ENCODE results near the gene GLCCI1. TPM values are rescaled to one million over a fixed set of nuclear protein-coding genes. Genes with fewer than 3 reads are reported as not detected.

The GLCCI1 gene
- total and polyA plus RNA-seq, 4 donors: 2.1 to 12.0 (median 8.0) TPM

DNA sequence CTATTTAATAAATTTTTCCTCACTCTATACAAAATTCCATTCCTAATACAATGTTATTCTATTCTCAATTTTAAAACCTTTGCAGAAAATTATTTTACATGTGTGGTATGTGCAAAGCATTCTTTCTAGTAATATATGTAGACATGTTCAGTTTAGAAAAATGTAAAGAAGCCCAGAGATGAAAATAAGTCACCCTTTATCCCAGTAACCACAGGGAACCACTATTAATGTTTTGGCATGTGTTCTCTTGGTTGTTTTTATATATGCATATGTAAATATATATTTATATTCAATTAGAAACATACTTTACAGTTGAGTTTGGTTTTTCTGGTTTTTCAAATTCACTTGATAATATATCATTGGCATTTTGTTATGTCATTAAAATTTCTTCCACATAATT is 14.8 kb upstream of the GLCCI1 start:
- ATAC-seq (ENCODE audit: low FRiP score) (no peak), DNase-seq (no peak)
- H3K9me3 ChIP-seq (ENCODE audit: control insufficient read depth, low read length): no peaks in the 10 kb centered on the region
- H3K27ac ChIP-seq (ENCODE audit: low read depth in 1 of 2, low read length in 2 of 2): no peak overlapping the region
- intact Hi-C loops (cut with DNase I): no loop called here
- H3K27me3 ChIP-seq (ENCODE audit: control insufficient read depth in 1 of 2, insufficient read depth in 2 of 2, low read length in 1 of 2): no peaks in the 10 kb centered on the region
- H3K4me3 ChIP-seq (ENCODE audit: low read length in 2 of 2): no peak overlapping the region
- H3K36me3 ChIP-seq (ENCODE audit: control insufficient read depth in 1 of 2, insufficient read depth in 2 of 2, low read length in 1 of 2): no peaks in the 10 kb centered on the region
- no peaks in the 10 kb centered on the region for H3K4me1 ChIP-seq (ENCODE audit: control insufficient read depth in 1 of 2, insufficient read depth in 2 of 2, low read length in 2 of 2)

DNA sequence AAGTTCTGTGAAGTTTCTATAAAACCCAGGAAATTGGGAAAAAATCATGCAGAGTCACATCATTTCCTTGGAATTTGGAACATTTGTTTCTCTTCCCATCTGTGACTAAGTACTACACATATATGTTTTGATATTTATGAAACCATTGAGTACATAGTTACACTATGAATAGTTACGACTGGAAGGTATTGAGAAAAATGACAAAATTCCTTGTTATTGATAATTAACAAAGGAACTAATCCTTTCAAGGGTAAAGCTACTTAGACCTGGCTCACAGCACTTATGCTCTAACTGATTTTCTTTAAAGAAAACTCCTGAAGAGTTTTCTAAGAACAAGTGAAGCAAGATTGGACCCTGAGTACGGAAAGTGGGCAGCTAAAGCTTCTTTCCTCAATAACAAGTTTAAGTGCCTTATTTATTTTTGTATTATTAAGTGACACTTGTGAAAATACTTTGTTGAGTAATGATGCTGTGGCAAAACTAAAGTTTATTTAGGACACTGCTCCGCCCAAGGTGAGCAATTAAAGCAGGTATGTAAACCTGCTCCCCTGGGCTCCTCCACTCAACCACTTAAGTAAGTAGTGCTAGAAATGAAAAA is 12.0 kb upstream of the GLCCI1 start:
- no peak for ATAC-seq (ENCODE audit: low FRiP score)
- 76 to 82% methylated on average over 3 of the region's 3 CpGs for WGBS, 2 donors

GRCh38 chr7:7957513-7957912 is 11.1 kb upstream of the GLCCI1 start:
- H3K36me3 ChIP-seq (ENCODE audit: control insufficient read depth in 1 of 2, insufficient read depth in 2 of 2, low read length in 1 of 2): no peaks in the 10 kb centered on the region
- intact Hi-C loops (cut with DNase I): no loop called here
- H3K27ac ChIP-seq (ENCODE audit: low read depth in 1 of 2, low read length in 2 of 2): no peak overlapping the region
- ATAC-seq (ENCODE audit: low FRiP score) (no peak), DNase-seq (no peak)
- H3K4me3 ChIP-seq (ENCODE audit: low read length in 2 of 2): no peak overlapping the region
- WGBS, 2 donors: 92 to 95% methylated on average over 2 of the region's 2 CpGs
- no peaks in the 10 kb centered on the region for H3K4me1 ChIP-seq (ENCODE audit: control insufficient read depth in 1 of 2, insufficient read depth in 2 of 2, low read length in 2 of 2)
- H3K9me3 ChIP-seq (ENCODE audit: control insufficient read depth, low read length): no peaks in the 10 kb centered on the region
- H3K27me3 ChIP-seq (ENCODE audit: control insufficient read depth in 1 of 2, insufficient read depth in 2 of 2, low read length in 1 of 2): no peaks in the 10 kb centered on the region

More for the DNA sequence above, 12.0 kb upstream of the GLCCI1 start:
- intact Hi-C loops (cut with DNase I): no loop called here
- no peaks in the 10 kb centered on the region for H3K4me1 ChIP-seq (ENCODE audit: control insufficient read depth in 1 of 2, insufficient read depth in 2 of 2, low read length in 2 of 2)
- no peaks in the 10 kb centered on the region for H3K9me3 ChIP-seq (ENCODE audit: control insufficient read depth, low read length)
- no peak overlapping the region for H3K4me3 ChIP-seq (ENCODE audit: low read length in 2 of 2)
- no peak for DNase-seq
- no peaks in the 10 kb centered on the region for H3K36me3 ChIP-seq (ENCODE audit: control insufficient read depth in 1 of 2, insufficient read depth in 2 of 2, low read length in 1 of 2)
- no peak overlapping the region for H3K27ac ChIP-seq (ENCODE audit: low read depth in 1 of 2, low read length in 2 of 2)
- H3K27me3 ChIP-seq (ENCODE audit: control insufficient read depth in 1 of 2, insufficient read depth in 2 of 2, low read length in 1 of 2): no peaks in the 10 kb centered on the region

DNA sequence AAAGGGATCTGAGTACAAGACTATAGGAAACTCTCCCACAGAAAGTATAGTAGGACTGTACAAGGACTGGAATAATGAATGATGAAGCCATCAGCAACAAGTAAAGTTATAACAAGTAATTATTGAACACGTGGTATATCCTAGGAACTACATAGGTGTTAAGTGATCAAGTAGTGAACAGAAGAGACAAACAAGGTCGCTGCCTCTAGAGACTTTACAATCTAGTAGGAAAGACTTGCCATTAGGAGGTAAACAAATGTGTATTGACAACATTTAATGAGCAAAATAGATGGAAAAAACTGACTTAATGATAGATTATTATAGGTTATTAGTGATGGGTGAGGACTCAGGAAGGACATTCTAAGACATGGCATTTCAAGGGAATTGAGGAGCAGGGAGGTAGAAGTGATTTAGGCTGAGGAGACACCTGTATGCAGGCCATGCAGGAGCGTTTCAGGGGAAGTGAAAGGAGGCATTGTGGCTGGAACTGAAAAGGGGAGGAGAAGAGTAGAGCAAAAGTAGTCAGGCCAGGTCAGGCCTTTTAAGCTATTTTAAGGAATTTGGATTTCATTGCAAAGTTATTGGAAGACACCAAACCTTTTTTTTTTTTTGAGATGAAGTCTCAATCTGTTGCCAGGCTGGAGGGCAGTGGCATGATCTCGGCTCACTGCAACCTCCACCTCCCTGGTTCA is 8.5 kb upstream of the GLCCI1 start:
- no peaks in the 10 kb centered on the region for H3K9me3 ChIP-seq (ENCODE audit: control insufficient read depth, low read length)
- no peak for DNase-seq
- H3K27ac ChIP-seq (ENCODE audit: low read depth in 1 of 2, low read length in 2 of 2): no peak overlapping the region
- H3K4me1 ChIP-seq (ENCODE audit: control insufficient read depth in 1 of 2, insufficient read depth in 2 of 2, low read length in 2 of 2): no peaks in the 10 kb centered on the region
- no peaks in the 10 kb centered on the region for H3K36me3 ChIP-seq (ENCODE audit: control insufficient read depth in 1 of 2, insufficient read depth in 2 of 2, low read length in 1 of 2)
- no peak for ATAC-seq (ENCODE audit: low FRiP score)
- 94 to 96% methylated on average over 4 of the region's 4 CpGs for WGBS, 2 donors
- no peak overlapping the region for H3K4me3 ChIP-seq (ENCODE audit: low read length in 2 of 2)
- H3K27me3 ChIP-seq (ENCODE audit: control insufficient read depth in 1 of 2, insufficient read depth in 2 of 2, low read length in 1 of 2): no peaks in the 10 kb centered on the region
- intact Hi-C loops (cut with DNase I): loop anchor here in 1 of 2 donors (10.0 kb wide), 2 partner anchors 275 to 775 kb away; partner anchors contain the start of gene C1GALT1

DNA sequence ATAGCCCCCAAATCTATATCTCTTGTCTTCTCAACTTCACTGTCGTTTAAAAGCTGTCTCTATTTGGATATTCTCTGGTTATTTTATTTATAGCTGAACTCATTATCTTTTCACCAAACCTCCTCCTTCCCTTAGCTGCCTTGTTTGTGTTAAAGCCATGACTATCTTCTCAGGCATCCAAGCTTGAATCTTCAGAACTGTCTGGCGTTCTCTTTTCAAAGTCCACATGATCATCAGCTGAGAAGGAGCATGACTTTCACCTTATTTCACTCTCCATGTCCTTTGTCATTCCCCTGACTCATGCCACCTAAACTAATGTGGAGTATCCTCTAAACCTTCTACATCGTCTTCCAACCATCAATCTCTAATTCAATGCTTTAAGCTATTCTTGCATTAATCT is 5.7 kb upstream of the GLCCI1 start:
- Histone ChIP-seq H3K36me3 (ENCODE audit: control insufficient read depth in 1 of 2, insufficient read depth in 2 of 2, low read length in 1 of 2) (no peaks in the 10 kb centered on the region), H3K27me3 (ENCODE audit: control insufficient read depth in 1 of 2, insufficient read depth in 2 of 2, low read length in 1 of 2) (no peaks in the 10 kb centered on the region), H3K4me1 (ENCODE audit: control insufficient read depth in 1 of 2, insufficient read depth in 2 of 2, low read length in 2 of 2) (no peaks in the 10 kb centered on the region), H3K27ac (ENCODE audit: low read depth in 1 of 2, low read length in 2 of 2) (no peak overlapping the region), H3K9me3 (ENCODE audit: control insufficient read depth, low read length) (no peaks in the 10 kb centered on the region), H3K4me3 (ENCODE audit: low read length in 2 of 2) (no peak overlapping the region)
- DNase-seq: no peak
- ATAC-seq (ENCODE audit: low FRiP score): no peak
- intact Hi-C loops (cut with DNase I): loop anchor here in 1 of 2 donors (10.0 kb wide), 2 partner anchors 278 to 778 kb away; partner anchors contain the start of gene C1GALT1
- 89 to 92% methylated on average over 3 of the region's 3 CpGs for WGBS, 2 donors

- intact Hi-C loops (cut with DNase I): loop anchor here in 1 of 2 donors (10.0 kb wide), 2 partner anchors 279 to 779 kb away; partner anchors contain the start of gene C1GALT1
- DNase-seq (no peak), ATAC-seq (ENCODE audit: low FRiP score) (no peak)
- no peaks in the 10 kb centered on the region for H3K9me3 ChIP-seq (ENCODE audit: control insufficient read depth, low read length)
- H3K4me3 ChIP-seq (ENCODE audit: low read length in 2 of 2): no peak overlapping the region
- H3K36me3 ChIP-seq (ENCODE audit: control insufficient read depth in 1 of 2, insufficient read depth in 2 of 2, low read length in 1 of 2): no peaks in the 10 kb centered on the region
- WGBS, 2 donors: 96 to 98% methylated on average over 2 of the region's 2 CpGs
- H3K27ac ChIP-seq (ENCODE audit: low read depth in 1 of 2, low read length in 2 of 2): no peak overlapping the region
- H3K4me1 ChIP-seq (ENCODE audit: control insufficient read depth in 1 of 2, insufficient read depth in 2 of 2, low read length in 2 of 2): no peaks in the 10 kb centered on the region
- no peaks in the 10 kb centered on the region for H3K27me3 ChIP-seq (ENCODE audit: control insufficient read depth in 1 of 2, insufficient read depth in 2 of 2, low read length in 1 of 2)
Measured at GRCh38 chr7:7964250-7964649, 4.3 kb upstream of the GLCCI1 start.

- Histone ChIP-seq H3K36me3 (ENCODE audit: control insufficient read depth in 1 of 2, insufficient read depth in 2 of 2, low read length in 1 of 2) (no peaks in the 10 kb centered on the region), H3K4me3 (ENCODE audit: low read length in 2 of 2) (no peak overlapping the region), H3K27me3 (ENCODE audit: control insufficient read depth in 1 of 2, insufficient read depth in 2 of 2, low read length in 1 of 2) (no peaks in the 10 kb centered on the region), H3K27ac (ENCODE audit: low read depth in 1 of 2, low read length in 2 of 2) (no peak overlapping the region), H3K9me3 (ENCODE audit: control insufficient read depth, low read length) (no peaks in the 10 kb centered on the region), H3K4me1 (ENCODE audit: control insufficient read depth in 1 of 2, insufficient read depth in 2 of 2, low read length in 2 of 2) (no peaks in the 10 kb centered on the region)
- intact Hi-C loops (cut with DNase I): loop anchor here (5.0 to 10.0 kb wide), 3 partner anchors 103 to 780 kb away; partner anchors contain the start of gene C1GALT1 (in 1 of the 2)
- no peak for DNase-seq
- WGBS, 2 donors: 94 to 96% methylated on average over 2 of the region's 2 CpGs
- ATAC-seq (ENCODE audit: low FRiP score): no peak
Measured at GRCh38 chr7:7964691-7965090, 3.9 kb upstream of the GLCCI1 start.

- WGBS, 2 donors: 97% methylated on average over 1 of the region's 1 CpG
- intact Hi-C loops (cut with DNase I): loop anchor here (5.0 to 10.0 kb wide), 3 partner anchors 102 to 780 kb away; partner anchors contain the start of gene C1GALT1 (in 1 of the 2)
- no peaks in the 10 kb centered on the region for H3K27me3 ChIP-seq (ENCODE audit: control insufficient read depth in 1 of 2, insufficient read depth in 2 of 2, low read length in 1 of 2)
- DNase-seq (no peak), ATAC-seq (ENCODE audit: low FRiP score) (no peak)
- H3K4me3 ChIP-seq (ENCODE audit: low read length in 2 of 2): no peak overlapping the region
- H3K36me3 ChIP-seq (ENCODE audit: control insufficient read depth in 1 of 2, insufficient read depth in 2 of 2, low read length in 1 of 2): no peaks in the 10 kb centered on the region
- no peaks in the 10 kb centered on the region for H3K4me1 ChIP-seq (ENCODE audit: control insufficient read depth in 1 of 2, insufficient read depth in 2 of 2, low read length in 2 of 2)
- no peaks in the 10 kb centered on the region for H3K9me3 ChIP-seq (ENCODE audit: control insufficient read depth, low read length)
- H3K27ac ChIP-seq (ENCODE audit: low read depth in 1 of 2, low read length in 2 of 2): no peak overlapping the region
Measured at GRCh38 chr7:7965301-7965700, 3.3 kb upstream of the GLCCI1 start.

Data from aorta (tissue), 5 donors.